ENCODE data around the gene EFCAB11. TPM values are rescaled to one million over a fixed set of nuclear protein-coding genes. Genes with fewer than 3 reads are reported as not detected.

The EFCAB11 gene
- total RNA-seq, 2 donors from 2014 or later: 8.2 to 9.6 TPM

DNA sequence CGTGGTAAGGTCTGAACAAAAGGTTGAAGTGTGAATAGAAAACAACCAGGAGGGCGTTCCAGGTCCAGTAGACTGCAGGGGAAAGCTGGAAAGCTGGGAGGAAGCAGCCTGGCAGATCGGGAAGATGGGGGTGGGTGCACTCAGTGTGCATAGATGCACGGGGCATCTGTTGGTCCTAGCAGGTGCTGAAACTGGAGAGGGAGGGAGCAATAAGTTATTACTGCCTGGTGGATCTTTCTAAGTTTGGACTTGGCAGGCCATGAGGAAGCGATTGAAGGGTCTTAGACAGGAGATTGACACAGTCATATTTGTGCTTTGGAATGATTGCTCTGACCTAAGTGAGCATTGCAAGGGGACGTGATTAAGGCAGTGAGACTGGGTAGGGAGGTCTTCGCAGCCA lies 194.4 kb downstream of the EFCAB11 start:
- H3K27me3 ChIP-seq (replicated peaks; ENCODE audit: insufficient read depth): no peaks in the 10 kb centered on the region
- DNase-seq (ENCODE audit: low spot score): no peak
- TF ChIP-seq POLR2AphosphoS5 (IDR thresholded peaks at IDR 0.05) (no peak), POLR2A (IDR thresholded peaks at IDR 0.05) (no peak), CTCF (IDR thresholded peaks at IDR 0.05) (no peak)
- no peak overlapping the region for H3K4me3 ChIP-seq
- WGBS: 71% methylated on average over 7 of the region's 7 CpGs
- no peaks in the 10 kb centered on the region for H3K4me1 ChIP-seq (replicated peaks)
- no peaks in the 10 kb centered on the region for H3K9me3 ChIP-seq
- no peak overlapping the region for H3K27ac ChIP-seq
- intact Hi-C loops (cut with DNase I): no loop called here
- no peaks in the 10 kb centered on the region for H3K36me3 ChIP-seq

DNA sequence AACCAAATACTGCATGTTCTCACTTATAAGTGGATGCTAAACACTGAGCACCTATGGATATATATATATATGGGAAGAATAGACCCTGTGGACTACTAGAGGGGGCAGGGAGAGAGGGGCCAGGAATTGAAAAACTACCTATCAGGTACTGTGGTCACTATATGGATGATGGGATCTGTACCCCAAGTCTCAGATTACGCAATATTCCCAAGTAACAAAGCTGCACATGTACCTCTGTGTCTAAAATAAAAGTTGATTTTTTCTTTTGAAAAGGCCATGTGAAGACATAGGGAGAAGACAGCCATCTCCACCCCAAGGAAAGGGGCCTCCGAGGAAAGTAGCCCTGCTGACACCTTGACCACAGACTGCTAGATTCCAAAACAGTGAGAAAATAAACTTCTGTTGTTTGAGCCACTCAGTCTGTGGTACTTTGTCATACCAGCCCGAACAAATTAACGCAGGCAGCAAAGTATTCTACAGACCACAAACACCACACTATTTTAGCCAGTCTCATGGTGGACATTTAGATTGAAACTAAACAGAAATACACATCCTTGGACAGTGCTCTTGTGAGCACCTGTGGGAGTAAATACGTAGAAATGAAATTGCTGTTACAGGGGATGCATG lies 197.1 kb downstream of the EFCAB11 start:
- H3K9me3 ChIP-seq: no peaks in the 10 kb centered on the region
- H3K4me3 ChIP-seq: no peak overlapping the region
- WGBS: 64% methylated on average over 5 of the region's 5 CpGs
- no peak overlapping the region for H3K27ac ChIP-seq
- no peak for DNase-seq (ENCODE audit: low spot score)
- no peaks in the 10 kb centered on the region for H3K4me1 ChIP-seq (replicated peaks)
- no peaks in the 10 kb centered on the region for H3K27me3 ChIP-seq (replicated peaks; ENCODE audit: insufficient read depth)
- intact Hi-C loops (cut with DNase I): no loop called here
- H3K36me3 ChIP-seq: no peaks in the 10 kb centered on the region
- TF ChIP-seq POLR2AphosphoS5 (IDR thresholded peaks at IDR 0.05) (no peak), CTCF (IDR thresholded peaks at IDR 0.05) (no peak), POLR2A (IDR thresholded peaks at IDR 0.05) (no peak)

- Histone ChIP-seq H3K4me1 (replicated peaks) (no peaks in the 10 kb centered on the region), H3K36me3 (no peaks in the 10 kb centered on the region), H3K9me3 (no peaks in the 10 kb centered on the region), H3K4me3 (no peak overlapping the region), H3K27me3 (replicated peaks; ENCODE audit: insufficient read depth) (no peaks in the 10 kb centered on the region), H3K27ac (no peak overlapping the region)
- WGBS: 54% methylated on average over 4 of the region's 4 CpGs
- intact Hi-C loops (cut with DNase I): no loop called here
- no peak for DNase-seq (ENCODE audit: low spot score)
- TF ChIP-seq POLR2A (IDR thresholded peaks at IDR 0.05): no peak
- TF ChIP-seq POLR2AphosphoS5 (IDR thresholded peaks at IDR 0.05): no peak
- TF ChIP-seq CTCF (IDR thresholded peaks at IDR 0.05): no peak
These were observed 198.7 kb downstream of the EFCAB11 start for GRCh38 chr14:89755816-89756215.

- Histone ChIP-seq H3K4me3 (no peak overlapping the region), H3K9me3 (no peaks in the 10 kb centered on the region), H3K27me3 (replicated peaks; ENCODE audit: insufficient read depth) (no peaks in the 10 kb centered on the region), H3K36me3 (no peaks in the 10 kb centered on the region), H3K27ac (no peak overlapping the region), H3K4me1 (replicated peaks) (no peaks in the 10 kb centered on the region)
- no peak for DNase-seq (ENCODE audit: low spot score)
- TF ChIP-seq POLR2A (IDR thresholded peaks at IDR 0.05) (no peak), CTCF (IDR thresholded peaks at IDR 0.05) (no peak), POLR2AphosphoS5 (IDR thresholded peaks at IDR 0.05) (no peak)
- intact Hi-C loops (cut with DNase I): no loop called here
- WGBS: 87% methylated on average over 4 of the region's 4 CpGs
These were observed 200.6 kb downstream of the EFCAB11 start for GRCh38 chr14:89753828-89754412.

GRCh38 chr14:89750908-89751392 lies 203.6 kb downstream of the EFCAB11 start:
- no peak overlapping the region for H3K4me3 ChIP-seq
- intact Hi-C loops (cut with DNase I): no loop called here
- no peaks in the 10 kb centered on the region for H3K4me1 ChIP-seq (replicated peaks)
- 55% methylated on average over 5 of the region's 5 CpGs for WGBS
- no peaks in the 10 kb centered on the region for H3K36me3 ChIP-seq
- TF ChIP-seq CTCF (IDR thresholded peaks at IDR 0.05): no peak
- H3K27ac ChIP-seq: no peak overlapping the region
- DNase-seq (ENCODE audit: low spot score): no peak
- H3K27me3 ChIP-seq (replicated peaks; ENCODE audit: insufficient read depth): no peaks in the 10 kb centered on the region
- no peaks in the 10 kb centered on the region for H3K9me3 ChIP-seq
